DMS 273 (cell line): Measurements from ENCODE around the gene NAT14.

Experiments
- DNase-seq: peaks from one replicate; lab custom pipeline; 2025; ENCODE audit not compliant: unreplicated experiment; lab: John Stamatoyannopoulos, UW

Gene NAT14

DNA sequence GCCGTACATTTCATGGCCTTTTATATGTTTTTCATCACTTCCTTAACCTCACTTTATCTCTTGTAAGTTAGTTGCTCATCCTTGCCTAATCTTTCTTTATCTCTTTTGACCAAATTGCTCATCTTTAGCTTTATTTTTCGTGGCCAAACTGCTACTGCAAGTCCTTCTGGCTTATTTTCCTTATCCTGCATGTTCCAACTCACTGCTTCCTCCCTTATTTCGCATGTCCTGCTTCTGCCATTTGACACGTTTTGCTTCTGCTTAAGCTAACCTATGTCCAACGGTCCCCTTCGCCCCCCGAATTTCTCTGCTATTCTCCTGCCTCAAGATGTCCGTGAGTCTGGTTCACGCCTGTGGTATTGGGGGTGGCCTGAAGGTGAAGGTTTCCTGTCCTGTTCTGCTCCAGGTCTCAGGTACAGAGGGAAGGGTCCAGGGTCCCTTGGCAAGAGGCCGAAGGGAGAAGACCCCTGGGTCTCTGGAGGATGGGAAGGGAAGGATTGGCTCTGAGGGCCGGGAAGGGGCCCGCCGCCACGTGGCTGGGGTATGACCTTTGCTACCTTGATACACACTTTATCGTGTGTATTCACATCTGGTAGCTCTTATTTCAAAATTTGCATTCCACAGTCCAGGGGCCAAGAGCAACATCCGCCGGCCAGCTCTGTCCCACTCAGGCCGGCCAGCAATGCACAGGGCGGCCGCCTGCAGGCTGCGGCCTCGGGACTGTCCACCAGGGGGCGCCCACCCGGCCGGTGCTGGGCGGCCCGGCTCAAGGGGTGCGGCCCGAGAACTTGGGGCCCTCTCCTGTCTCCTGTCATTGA lies 17.5 kb upstream of the NAT14 start:
- DNase-seq = peak; percentile 64

DNA sequence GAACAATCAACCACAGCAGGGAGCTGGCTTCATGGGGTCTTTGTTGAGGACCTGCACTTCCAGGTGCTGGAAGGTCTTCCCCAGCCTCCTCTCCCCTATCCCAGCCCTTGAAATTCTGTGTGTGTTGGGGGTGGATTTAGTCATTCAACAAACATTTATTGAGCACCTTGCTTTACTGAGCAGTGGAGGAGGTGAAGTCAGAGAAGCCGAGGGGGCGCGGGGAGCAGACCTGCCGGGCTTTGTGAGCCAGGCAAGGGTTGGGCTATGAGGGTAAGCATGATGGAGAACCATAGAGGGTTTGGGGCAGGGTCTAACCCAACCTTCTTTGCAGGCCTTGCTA lies 17.0 kb upstream of the NAT14 start:
- no peak for DNase-seq

DNA sequence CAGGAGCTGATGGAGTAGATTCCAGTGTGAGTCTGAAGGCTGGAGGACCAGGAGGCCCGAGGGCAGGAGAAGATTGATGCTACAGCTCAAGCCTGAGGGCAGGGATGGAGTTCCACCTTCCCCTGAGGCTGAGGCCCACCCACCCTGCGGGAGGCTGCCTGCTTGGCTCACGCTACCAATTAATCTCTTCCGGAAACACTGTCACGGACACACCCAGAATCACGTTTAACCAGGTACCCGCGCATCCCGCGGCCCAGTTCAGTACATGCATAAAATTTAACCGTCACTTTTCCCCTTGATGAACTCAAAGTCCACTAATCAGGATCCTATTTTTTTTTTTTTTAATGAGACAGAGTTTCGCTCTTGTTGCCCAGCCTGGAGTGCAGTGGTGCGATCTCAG lies 13.7 kb upstream of the NAT14 start:
- no peak for DNase-seq

DNA sequence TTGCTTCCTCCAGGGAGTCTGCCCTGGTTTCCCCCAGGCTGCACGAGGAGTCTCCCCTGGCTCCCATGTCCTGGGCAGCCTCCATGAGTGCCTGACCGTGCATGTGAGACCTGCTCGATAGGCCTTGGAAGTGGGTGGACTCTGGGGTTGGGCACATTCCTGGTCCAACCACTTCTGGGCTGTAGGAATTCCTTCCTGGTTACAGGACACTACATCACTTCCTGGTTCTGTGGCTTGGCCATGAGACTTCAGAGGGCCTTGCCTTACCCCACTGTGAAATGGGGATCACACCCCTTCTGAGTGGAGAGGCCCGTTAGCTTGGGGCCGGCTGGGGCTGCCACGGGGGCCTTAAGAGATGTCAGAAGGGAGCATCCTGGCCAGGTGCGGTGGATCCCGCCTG lies 12.5 kb upstream of the NAT14 start:
- no peak for DNase-seq

DNA sequence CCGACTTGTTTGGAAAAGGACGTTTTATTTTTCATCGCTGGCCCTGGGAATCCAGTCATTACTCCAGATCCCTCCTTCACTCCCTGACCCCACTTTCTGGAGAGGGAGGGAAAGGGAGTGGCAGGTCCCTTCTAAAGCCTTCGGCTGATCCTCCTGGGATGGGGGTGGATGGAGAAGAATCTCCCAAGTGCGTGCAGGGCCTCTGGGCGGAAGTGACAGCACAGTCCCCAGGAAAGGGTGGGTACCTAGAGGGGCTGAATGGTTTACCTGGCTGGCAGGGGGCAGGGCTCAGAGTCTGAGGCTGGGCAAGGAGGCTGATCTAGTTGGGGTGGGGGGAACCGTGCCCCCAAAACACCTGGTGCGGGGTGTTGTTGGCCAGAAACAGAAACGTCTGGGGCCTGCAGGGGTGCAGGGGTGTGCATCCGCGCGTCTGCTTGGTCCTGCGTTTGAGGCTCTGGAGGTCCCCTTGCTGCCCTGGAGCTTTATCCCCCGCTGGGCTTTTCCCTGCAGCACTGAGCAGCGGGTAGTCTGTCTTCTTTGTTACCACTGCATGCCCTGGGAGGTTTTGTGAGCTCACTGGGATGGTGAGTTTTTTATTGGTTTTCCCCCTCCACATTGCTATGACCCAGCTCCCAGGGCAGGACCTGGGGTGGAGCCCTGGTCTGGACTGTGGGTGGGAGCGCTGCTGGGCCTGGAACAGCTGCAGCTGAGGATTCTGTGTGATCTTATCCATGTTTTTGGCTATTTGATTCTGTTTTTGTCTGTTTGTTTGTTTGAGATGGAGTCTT lies 11.6 kb upstream of the NAT14 start:
- no peak for DNase-seq

DNA sequence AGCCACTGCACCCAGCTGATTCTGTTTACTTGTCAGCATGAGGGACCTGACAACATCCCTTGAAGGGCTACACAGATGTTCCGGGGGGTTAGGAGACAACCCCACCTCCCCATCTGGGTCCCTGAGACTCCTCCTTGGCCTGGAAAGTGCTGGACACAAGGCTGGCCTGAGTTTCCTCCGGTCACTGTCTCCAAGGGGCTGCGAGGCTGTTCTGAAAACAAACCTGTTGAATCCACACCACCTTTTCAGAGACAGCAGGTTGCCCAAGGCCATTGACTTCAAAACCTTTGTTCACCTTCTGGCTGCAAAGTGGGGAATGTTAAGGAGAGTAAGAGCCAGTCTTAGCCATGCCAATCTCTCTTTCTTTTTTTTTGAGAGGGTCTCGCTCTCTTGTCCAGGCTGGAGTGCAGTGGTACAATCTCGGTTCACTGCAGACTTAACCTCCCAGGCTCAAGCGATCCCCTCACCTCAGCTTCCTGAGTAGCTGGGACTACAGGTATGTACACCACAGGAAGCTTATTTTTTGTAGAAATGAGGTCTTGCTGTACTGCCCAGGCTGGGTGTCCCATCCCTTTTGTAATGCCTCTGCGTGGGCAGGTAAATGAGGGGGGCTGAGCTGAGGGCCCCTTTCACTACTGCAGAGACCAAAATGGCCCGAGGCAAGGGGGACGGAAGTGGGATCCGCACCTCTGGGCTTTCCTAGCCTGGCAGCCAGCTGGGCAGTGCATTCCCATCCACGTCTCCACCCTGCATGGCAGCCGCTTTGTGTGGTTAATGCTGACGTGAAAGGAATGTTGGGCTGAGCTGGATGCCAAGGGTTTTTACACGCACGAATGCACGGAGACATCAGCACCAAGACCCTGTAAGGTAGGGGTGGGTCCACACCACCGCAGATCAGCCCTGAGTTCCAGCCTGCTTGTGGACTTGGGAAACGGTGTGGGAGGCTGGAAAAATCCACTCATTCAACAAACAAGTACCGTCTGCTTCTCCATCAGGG lies 10.4 kb upstream of the NAT14 start:
- DNase-seq = no peak

DNA sequence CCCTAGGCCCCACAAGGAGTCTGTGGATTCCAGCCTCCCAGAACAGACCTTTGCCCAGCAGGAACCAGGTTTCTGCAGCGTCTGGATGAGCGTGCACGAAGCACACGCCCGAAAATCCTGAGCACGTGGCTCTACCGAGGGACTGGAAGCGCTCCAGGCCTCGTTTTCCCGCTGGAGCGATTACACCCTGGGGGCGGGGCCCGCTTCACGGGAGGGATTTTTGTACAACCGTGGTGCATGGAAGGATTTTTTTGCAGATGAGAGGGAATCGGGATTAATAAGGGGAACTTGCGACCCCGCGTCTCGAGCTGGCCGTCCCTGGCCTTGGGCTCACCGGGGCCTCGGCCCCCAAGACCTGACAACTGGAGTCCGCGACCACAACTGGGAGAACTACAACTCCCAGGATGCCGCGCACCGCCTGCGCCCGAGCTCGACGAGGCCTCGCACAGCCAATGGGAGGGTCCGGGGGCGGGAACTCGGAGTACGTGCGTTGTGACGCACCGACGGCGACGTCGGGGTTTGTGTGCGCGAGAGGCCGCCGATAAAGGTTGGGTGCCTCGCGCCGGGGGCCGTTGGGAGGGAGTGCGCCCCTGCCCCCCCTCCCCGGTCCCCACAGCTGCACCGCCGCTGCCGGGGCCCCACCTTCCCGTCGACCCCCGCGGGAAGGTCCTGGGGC lies 8.8 kb upstream of the NAT14 start, which contains the start of gene ZNF628:
Gene ZNF628, plus strand, starts transcription at position 518 of the 676 bp plus-strand sequence. CDS start 3,294 bp downstream, outside the sequence.
- peak; percentile 99 for DNase-seq

DNA sequence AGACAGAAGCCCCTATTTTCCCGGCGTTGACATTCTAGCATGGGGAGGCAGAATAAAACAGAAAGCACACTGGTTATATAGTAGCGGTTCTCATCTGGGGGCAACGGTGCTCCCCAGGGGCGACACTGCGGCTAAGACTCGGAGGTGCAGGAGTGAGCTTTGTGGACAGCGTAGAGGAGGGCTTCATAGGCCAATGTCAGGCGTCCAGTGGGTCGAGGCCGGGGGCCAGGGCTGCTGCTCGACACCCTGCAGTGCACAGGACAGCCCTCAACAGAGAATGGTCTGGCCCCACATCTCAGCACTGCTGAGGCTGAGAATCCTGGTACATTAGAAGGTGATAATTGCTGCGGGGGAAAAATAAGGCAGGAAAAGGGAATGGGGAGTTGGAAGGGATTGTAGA lies 7.1 kb upstream of the NAT14 start:
- no peak for DNase-seq

DNA sequence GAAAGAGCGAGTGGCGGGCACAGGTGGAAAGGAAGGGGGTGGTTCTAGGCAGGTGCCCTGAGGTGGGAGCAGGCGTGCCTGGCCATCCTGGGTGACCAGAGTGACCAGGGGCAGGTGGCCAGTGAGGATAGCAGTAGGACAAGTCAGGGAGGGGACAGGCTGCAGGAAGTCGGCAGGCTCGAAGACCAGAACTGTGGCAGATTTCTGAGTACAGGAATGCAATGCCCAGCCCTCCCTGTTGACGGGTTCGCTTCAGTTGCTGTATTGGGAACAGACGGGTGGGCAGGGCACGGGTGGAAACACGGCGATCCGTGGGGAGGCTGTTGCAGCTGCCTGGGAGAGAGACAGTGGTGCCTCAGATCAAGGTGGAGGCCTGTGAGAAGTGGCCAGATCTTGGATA lies 6.6 kb upstream of the NAT14 start:
- DNase-seq = no peak

DNA sequence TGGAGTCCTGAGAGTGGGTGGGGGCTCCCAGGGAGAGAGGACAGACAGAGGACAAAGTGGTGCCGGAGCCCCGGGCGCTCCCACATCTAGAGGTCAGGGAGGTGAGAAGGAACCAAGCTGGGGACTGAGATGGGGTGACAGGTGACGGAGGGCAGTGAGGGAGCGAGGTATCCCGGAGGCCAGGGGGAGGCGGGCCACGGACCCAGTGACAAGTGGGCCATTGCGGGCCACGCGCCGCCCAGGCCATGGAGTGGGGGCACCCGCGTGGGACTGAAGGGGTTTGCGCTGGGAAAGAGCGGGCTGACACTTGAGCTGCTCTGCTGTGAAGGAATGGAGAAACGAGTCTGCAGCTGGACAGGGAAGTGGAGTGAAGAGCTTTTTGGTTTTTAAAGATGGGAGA lies 5.9 kb upstream of the NAT14 start:
- no peak for DNase-seq

DNA sequence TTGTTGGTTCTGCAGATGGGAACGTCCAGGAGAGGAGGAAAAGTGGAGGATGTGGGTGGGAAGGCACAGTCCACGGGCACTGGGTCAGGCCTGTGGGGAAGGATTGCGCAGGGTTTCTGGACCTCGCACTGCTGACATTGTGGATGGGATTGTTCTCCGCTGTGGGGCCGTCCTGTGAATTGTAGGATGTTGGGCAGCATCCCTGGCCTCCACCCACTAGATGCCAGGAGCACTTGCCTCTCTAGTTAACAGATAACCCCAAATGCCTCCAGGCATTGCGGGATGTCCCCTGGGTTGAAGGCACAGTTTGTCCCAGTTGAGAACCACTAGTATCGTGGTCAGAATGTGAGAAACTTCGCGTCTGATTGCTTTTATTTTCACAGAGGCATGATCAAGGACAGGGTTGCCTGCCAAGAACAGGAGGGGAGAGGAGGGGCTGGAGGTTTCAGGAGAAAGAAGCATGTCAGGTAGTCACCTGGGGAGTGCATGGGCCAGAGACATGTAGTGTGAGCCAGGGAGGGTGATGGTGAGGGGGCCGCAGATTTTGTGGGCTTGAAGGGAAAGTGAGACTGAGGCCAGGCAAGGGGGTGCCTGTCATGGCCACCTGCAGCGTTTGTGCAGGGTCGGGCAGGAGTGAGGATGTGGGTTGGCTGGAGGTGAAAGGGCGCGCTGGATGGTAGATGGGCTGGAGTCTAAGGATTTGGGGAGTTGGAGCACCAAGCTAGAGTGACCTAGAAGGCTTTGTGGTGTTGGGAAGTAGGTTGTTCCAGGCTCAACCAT lies 5.3 kb upstream of the NAT14 start:
- DNase-seq = no peak

DNA sequence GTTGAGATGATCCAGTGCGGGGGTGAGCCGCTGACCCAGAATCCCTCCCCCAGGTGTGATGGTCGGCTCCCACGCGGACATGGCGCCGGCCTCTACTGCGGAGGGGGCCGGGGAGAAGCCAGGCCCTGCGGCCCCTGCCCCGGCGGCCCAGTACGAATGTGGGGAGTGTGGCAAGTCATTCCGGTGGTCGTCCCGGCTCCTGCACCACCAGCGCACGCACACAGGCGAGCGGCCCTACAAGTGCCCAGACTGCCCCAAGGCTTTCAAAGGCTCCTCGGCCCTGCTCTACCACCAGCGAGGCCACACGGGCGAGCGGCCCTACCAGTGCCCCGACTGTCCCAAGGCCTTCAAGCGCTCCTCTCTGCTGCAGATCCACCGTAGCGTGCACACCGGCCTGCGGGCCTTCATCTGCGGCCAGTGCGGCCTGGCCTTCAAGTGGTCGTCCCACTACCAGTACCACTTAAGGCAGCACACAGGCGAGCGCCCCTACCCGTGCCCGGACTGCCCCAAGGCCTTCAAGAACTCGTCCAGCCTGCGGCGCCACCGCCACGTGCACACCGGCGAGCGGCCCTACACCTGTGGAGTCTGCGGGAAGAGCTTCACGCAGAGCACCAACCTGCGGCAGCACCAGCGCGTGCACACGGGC lies 3.7 kb upstream of the NAT14 start:
- no peak for DNase-seq

DNA sequence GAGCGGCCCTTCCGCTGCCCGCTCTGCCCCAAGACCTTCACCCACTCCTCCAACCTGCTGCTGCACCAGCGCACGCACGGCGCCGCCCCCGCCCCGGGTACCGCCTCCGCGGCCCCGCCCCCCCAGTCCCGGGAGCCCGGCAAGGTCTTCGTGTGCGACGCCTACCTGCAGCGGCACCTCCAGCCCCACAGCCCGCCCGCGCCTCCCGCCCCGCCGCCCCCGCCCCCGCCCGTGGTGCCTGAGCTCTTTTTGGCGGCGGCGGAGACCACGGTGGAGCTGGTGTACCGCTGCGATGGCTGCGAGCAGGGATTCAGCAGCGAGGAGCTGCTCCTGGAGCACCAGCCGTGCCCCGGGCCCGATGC lies 3.2 kb upstream of the NAT14 start:
- no peak for DNase-seq

DNA sequence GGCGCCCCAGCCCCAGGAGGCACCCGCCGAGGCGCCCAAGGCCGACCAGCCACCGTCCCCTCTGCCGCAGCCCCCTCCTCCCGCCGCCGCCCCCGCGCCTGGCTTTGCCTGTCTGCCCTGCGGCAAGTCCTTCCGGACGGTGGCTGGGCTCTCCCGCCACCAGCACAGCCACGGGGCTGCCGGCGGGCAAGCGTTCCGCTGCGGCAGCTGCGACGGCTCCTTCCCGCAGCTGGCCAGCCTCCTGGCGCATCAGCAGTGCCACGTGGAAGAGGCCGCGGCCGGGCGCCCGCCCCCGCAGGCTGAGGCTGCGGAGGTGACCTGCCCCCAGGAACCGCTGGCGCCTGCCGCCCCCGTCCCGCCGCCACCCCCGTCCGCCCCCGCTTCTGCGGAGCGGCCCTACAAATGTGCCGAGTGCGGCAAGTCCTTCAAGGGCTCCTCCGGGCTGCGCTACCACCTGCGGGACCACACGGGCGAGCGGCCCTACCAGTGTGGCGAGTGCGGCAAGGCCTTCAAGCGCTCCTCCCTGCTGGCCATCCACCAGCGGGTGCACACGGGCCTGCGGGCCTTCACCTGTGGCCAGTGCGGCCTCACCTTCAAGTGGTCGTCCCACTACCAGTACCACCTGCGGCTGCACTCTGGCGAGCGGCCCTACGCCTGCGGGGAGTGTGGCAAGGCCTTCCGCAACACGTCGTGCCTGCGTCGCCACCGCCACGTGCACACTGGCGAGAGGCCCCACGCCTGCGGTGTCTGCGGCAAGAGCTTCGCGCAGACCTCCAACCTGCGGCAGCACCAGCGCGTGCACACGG lies 2.6 kb upstream of the NAT14 start:
- DNase-seq = no peak

DNA sequence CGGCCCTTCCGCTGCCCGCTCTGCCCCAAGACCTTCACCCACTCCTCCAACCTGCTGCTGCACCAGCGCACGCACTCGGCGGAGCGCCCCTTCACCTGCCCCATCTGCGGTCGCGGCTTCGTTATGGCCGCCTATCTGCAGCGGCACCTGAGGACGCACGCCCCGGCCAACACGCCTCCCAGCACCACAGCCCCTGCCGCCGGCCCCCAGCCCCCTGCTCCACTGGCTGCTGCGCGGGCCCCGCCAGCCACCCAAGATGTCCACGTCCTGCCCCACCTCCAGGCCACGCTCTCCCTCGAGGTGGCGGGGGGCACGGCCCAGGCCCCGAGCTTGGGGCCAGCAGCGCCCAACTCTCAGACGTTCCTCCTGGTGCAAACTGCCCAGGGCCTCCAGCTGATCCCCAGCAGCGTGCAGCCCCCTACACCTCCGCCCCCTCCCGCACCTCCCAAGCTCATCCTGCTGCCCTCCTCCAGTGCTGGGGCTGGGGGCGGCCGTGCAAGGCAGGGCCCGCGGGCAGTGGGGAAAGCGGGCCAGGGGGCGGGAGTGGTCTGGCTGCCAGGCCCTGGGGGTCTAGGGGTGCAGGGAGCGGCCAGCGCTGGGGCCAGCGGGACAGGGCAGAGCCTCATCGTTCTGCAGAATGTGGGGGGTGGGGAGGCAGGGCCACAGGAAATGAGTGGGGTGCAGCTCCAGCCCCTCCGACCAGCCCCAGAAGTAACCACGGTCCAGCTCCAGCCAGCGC lies 1.9 kb upstream of the NAT14 start:
- DNase-seq = no peak

DNA sequence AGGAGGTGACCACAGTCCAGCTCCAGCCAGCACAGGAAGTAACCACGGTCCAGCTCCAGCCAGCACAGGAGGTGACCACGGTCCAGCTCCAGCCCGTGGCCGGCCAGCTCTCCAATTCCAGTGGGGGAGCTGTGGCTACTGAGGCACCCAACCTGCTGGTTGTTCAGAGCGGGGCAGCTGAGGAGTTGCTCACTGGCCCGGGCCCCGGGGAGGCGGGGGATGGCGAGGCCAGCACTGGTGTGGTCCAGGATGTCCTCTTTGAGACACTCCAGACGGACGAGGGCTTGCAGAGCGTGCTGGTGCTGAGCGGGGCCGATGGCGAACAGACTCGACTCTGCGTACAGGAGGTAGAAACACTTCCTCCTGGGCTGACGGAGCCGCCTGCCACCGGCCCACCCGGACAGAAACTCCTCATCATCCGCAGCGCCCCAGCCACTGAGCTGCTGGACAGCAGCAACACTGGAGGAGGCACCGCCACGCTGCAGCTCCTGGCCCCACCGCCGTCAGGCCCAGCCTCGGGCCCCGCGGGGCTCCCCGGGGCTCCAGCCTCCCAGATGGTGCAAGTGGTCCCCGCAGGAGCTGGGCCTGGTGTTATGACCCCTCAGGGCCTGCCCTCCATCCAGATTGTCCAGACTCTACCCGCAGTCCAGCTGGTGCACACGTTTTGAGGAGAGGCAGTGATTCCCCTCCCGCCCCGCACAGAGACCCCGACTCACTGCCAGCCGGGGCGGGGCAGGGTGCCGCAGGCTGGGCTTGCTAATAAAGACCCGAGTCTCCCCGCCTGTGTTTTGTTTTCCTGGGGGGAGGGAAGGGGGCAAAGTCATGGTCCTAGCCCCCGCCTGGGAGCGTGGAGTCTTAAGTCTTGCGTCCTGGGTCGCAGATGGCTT lies 1.0 kb upstream of the NAT14 start:
- no peak for DNase-seq

DNA sequence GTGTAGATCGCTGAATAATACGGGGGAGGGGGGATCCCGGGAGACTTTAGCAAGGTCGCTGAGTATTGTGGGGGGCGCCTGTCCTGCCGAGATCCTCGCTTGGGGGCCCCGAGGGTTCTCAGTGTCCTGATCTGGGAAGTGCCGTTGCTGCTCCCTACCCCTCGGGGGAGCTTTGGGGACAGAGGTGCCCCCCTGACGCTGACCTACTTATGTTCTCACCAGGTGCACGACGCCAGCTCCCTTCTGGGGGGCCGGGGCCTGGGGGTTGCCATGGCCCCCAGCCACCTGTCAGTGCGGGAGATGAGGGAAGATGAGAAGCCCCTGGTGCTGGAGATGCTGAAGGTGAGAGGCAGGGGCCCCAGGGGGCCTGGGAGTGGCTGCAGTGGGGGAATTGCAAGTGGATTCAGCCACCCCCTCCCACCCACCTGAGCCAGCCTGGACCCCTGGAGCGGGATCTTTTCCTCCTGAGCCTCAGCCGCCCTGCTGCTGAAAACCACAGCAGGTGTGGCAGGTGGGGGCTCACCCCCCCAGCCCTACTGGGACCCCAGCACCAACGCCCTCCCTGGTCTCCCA lies 537 bp downstream of the NAT14 start:
- DNase-seq = no peak
